Peyer's patch (tissue), 4 donors: ENCODE results near the gene VPS4A.

Experiments used
- CTCF ChIP-seq, 6 experiments: fragments of 450-650 bp in 4 of 6; fragments of 200-600 bp in 2 of 6; sonication (generic) in 1 of 6; IDR thresholded peaks; one replicate each; pipeline ENCODE4 v1.5.1; 2017 to 2019; ENCODE audit warnings: antibody characterized with exemption in 6 of 6, mild to moderate bottlenecking in 3 of 6, moderate library complexity in 1 of 6
- POLR2A ChIP-seq, 2 donors: fragments of 450-650 bp; IDR thresholded peaks; one replicate each; pipeline ENCODE4 v1.5.1; 2017; ENCODE audit warnings: antibody characterized with exemption in 2 of 2, mild to moderate bottlenecking in 2 of 2, moderate library complexity in 2 of 2

GRCh38 chr16:69298261-69298660, 12.9 kb upstream of the VPS4A start:
- TF ChIP-seq CTCF (IDR thresholded peaks at IDR 0.05) = no peak
- no peak for TF ChIP-seq POLR2A (IDR thresholded peaks at IDR 0.05)
